Measurements from ENCODE around the gene CCDC33.

GRCh38 chr15:74201710-74202420 is 34.3 kb upstream of the CCDC33 start:
- TF ChIP-seq CTCF (IDR thresholded peaks at IDR 0.05), result no peak
- no peak for TF ChIP-seq EZH2 (IDR thresholded peaks at IDR 0.05; ENCODE audit: borderline replicate concordance, insufficient read depth, low read depth, low read length, poor library complexity, severe bottlenecking)
